NCI-H524 treated with DMSO at 0.1 percent for 48 hours (cell line): Measurements from ENCODE around the gene ZC3H12A.
"Not testable (repeated sequence)": the region's sequence is repeated elsewhere in the genome, so short reads cannot be mapped to it uniquely, and the experiment has no call there.

ENCODE experiments used
- DNase-seq: peaks from one replicate; lab custom pipeline; 2025; lab: John Stamatoyannopoulos, UW

Gene ZC3H12A

DNA sequence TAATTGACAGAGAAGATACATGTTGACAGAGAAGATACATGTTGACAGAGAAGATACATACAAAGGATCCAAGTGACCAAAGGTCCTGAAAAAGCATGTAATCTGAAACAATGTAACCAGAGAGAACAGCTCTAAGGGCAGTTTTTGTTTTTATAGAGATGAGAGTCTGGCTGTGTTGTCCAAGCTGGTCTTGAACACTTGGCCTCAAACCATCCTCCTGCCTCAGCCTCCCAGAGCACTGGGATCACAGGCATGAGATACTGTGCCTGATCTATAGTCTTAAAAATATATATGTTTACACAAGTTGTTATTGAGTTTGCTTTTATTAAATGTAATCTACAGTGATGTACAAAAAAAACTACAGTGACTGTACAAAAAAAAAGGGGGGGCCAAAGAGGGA, 27.7 kb downstream of the ZC3H12A start:
- no peak for DNase-seq

DNA sequence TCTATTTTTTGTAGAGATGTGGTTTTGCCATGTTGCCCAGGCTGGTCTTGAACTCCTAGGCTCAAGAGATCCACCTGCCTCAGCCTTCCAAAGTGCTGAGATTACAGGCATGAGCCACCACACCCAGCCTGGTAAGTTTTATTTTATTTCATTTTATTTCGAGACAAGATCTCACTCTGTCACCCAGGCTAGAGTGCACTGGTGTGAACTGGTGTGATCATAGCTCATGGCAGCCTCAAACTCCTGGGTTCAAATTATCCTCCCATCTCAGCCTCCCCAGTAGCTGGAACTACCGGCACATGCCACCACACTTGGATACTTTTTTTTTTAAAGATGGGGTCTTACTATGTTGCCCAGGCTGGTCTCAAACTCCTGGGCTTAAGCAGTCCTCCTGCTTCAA, 28.4 kb downstream of the ZC3H12A start:
- DNase-seq = not testable (repeated sequence)

DNA sequence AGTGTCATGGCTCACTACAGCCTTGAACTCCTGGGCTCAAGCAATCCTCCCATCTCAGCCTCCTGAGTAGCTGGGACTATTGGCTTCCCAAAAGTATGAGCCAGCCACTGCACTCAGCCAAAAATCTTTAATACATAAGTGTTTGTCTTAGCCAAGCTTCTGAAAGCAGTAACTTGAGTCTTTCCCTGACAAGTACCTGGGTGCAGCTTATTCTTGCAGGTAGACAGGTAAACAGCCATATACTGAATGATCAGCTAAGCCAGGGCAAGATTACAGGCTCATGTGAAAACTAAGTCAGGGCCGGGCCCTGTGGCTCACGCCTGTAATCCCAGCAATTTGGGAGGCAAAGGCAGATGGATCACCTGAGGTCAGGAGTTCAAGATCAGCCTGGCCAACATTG, 32.4 kb downstream of the ZC3H12A start:
- DNase-seq = no peak

DNA sequence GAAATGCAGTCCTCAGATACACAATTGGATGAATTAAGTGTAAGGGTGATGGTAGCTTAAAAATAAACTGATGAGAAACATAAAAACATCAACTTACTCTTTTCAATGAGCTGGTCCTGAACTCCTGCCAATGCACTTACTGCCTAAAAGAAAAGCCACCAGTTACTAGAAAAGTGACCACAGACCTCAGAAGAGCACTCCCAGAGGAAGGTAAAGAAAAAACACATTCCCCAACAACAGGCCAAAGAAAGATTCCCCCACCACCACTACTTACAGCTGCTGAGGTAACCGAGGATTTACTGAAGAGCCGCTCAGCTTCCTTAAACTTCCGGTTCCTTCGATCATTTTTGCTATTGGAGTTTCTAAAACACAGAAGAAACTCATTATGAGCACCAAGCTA, 34.8 kb downstream of the ZC3H12A start:
- DNase-seq = no peak

DNA sequence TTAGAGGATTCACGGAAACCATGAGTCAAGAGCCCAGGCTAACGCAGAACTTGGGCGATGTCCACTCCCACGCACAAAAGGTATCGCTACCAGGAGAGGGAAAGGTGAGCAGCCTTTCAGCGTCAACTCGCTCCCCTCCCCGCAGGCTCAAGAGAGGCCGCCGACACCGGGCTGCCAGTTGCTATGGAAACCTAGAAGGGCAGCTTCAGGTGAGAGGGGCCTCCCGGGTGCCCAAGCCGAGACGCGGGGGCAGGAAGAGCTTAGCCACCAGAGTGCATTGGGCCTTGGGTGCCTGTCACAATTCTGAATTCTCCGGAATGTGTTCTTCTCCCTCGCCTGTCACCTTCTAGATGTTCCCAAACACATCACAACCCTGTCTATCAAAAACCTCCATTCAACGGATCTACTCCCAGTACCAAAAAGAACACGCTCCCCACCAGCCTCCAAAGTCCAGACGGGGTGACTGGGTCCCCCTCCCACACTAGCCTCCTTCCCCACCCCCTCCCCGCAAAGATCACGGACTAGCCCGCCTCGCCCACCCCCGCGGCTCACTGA, 39.5 kb downstream of the ZC3H12A start:
- peak; percentile 5 for DNase-seq

DNA sequence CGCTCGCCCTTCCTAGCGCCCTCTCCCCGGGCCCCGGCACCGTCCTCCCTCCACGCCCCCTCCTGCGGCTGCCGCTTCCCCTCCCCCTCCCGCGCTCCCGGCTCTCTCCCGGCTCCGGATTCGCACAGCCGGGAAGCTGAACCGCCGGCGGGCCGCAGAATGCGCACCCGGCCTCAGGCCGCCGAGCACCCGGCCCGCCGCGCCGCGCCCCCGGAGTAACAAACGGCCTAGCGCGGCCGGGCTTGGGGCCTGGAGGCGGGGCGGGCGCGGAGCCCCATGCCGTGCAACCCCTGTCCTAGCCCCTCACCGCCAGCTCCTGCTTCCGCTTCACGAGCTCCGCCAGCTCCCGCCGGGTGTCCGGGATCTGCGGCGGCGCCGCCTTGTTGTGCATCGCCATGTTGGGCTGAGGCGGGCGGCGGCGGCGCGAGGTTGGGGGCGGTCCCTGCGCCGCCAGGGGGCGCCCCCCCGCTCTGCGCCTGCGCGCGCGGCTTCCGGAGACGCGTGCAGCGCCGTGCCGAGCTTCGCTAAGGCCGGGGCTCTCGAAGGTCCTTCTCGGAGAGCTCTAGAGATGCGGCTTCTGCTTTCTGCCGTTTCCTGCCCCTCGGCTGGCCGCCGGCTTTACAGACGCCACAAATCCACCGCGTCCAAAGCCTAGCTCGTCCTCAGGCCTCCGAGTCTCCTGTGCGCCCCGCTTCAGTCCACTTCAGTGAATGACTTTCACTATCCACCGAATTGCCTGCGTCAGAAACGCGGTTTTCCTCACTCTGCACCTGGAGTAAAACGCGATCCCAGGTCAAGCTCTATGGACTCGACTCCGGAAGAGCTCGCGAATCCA, 40.2 kb downstream of the ZC3H12A start, which contains the start of gene MEAF6:
Gene MEAF6 (minus strand): TSS at position 417 of the 835 bp plus-strand sequence. CDS start 20 bp downstream, at position 397.
- DNase-seq = no peak

DNA sequence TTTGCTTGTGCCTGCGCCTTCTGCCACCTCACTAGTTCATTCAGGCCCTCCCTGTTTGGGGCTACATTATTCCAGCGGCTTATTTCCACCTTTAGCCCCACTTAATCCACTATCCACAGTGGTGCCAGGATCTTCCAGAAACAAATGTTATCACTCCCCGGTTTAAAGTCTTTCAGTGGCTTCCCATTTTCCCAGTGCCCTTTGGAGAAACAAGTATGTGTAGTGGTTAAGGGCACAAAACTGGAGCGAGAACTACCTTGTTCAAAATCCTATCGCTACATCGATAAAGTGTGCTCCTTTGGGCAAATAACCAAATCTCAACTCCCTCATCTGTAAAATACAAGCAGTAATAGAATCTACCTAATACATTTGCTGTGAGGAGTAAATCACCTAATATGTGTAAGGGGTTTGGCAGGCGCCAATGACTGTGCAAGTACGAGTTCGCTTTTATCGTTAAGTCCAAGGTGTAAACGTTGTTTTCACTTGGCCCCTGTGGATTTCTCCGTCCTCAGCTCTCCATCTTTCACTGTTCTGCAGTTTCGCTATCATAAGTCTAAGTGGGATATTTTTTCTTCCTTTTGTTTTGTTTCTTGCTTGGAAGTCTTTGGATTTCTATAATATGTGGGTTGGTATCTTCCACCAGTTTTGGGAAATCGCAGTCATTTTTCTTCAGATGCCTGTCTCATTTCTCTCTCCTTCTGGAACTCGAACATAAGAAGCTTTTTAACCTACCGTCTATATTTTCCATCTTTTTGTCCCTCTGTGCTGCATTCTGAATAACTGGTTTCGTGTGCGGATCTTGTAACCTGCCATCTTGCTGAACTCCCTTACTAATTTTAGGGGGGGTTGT, 41.0 kb downstream of the ZC3H12A start:
- DNase-seq = no peak

DNA sequence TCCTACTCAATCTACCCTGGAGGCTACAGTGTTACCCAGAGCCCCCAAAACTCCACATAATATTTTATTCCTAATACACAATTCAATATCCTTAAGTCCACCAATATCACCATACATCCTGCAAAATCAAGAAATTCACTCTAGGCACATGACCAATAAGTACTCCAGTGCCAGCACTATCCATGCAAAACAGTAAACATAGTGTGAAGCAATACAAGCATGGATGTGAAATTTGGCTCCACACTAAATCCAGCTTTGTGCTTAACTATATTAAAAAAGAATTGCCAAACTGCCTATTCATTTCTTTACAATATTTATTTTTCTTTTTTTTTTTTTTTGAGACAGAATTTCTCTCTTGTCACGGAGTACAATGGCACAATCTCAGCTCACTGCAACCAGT, 43.2 kb downstream of the ZC3H12A start:
- DNase-seq = no peak

DNA sequence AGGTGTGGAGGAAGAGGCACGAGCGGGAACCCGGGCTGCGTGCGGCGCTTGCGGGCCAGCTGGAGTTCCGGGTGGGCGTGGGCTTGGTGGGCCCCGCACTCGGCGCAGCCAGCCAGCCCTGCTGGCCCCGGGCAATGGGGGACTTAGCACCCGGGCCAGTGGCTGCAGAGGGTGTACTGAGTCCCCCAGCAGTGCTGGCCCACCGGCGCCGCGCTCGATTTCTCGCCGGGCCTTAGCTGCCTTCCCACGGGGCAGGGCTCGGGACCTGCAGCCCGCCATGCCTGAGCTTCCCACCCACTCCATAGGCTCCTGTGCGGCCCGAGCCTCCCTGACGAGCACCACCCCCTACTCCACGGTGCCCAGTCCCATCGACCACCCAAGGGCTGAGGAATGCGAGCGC, 43.9 kb downstream of the ZC3H12A start:
- not testable (repeated sequence) for DNase-seq

DNA sequence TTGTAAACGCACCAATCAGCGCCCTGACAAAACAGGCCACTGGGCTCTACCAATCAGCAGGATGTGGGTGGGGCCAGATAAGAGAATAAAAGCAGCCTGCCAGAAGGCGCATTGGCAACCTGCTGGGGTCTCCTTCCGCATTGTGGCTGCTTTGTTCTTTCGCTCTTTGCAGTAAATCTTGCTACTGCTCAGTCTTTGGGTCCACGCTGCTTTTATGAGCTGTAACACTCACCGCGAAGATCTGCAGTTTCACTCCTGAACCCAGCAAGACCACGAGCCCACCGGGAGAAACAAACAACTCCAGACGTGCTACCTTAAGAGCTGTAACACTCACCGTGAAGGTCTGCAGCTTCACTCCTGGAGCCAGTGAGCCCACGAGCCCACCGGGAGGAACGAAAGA, 44.5 kb downstream of the ZC3H12A start:
- DNase-seq = not testable (repeated sequence)

DNA sequence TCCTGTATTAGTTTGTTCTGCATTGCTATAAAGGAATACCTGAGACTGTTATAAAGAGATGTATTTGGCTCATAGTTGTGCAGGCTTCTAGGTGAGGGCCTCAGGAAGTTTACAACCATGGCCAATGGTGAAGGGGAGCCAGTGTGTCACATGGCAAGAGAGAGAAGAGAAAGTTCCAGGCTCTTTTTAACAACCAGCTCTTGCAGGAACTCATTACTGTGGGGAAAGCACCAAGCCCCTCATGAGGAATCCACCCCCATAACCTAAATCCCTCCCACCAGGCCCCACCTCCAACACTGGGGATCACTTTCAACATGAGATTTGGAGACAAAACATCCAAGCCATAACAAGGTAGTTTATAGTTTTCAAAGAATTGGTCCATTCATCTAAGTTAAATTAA, 45.2 kb downstream of the ZC3H12A start:
- DNase-seq = no peak

DNA sequence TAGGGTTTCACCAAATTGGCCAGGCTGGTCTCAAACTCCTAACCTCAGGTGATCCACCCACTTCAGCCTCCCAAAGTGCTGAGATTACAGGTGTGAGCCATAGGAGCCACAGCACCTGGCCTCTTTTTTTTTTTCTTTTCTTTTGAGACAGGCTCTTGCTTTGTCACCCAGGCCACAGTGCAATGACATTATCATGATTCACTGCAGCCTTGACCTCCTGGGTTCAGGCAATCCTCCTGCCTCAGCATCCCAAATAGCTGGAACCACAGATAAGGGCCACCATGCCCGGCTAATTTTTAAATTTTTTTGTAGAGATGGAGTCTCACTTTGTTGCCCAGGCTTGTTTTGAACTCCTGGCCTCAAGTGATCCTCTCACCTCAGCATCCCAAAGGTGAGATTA, 55.5 kb downstream of the ZC3H12A start:
- DNase-seq = not testable (repeated sequence)

DNA sequence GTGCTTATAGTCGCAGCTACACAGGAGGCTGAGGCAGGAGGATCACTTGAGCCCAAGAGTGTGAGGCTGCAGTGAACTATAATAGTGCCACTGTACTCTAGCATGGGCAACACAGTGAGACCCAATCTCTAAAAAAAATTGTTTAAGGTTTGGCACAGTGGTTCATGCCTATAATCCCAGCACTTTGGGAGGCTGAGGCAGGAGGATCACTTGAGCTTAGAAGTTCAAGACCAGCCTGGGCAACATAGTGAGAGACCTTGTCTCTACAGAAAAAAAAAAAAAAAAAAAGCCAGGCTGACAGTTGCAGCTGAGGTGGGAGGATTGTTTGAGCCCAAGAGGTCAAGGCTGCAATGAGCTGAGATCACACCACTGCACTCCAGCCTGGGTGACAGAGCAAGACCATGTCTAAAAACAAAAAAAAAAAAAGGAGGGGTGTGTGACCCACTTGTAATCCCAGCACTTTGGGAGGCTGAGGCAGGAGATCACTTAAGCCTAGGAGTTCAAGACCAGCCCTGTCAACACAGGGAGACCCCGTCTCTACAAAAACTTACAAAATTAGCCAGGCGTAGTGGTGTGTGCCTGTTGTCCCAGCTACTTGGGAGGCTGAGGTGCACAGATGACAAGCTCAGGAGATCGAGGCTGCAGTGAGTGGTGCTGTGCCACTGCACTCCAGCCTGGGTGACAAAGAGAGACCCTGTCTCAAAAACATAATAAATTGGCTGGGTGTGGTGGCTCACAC, 58.2 kb downstream of the ZC3H12A start:
- DNase-seq = not testable (repeated sequence)

DNA sequence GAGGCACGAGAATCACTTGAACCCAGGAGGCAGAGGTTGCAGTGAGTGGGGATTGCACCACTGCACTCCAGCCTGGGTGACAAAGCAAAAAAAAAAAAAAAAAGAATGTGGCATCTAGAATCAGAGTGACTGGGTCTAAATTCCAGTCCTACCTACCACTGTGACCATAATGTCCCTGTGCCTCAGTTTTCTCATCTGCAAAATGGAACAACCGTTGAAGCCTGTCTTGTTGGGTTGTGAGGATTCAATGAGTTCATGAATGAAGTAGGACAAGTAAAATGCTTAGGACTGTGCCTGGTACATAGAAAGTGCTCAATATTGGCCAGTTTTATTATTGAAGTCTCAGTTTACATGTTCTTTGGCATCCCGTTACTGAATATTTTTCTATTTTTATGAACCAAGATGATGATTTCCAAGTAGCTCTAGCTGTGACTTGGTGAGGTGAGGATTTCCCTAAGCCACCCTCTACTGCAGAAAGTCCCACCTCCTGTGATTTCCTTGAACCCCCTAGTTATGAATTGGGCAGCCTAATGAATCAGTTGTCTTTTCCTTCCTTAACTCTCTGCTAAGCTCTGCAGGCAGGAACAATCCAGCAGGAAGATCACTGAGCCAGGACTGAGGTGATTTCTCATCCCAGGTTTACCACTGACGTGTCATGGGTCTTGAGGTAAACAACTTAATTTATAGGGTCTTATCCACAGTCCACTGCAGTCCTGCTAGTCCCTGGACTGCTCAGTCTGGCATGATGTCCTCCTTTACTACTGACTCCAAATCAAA, 59.1 kb downstream of the ZC3H12A start:
- DNase-seq = no peak
